IMR-90 (cell line): ENCODE data around the gene FGA. TPM values are rescaled to one million over a fixed set of nuclear protein-coding genes. Genes with fewer than 3 reads are reported as not detected.

Experiments used
- ATAC-seq: fragments of 200-7000 bp; cut with Tn5 transposase; 2 replicates; pipeline ENCODE4 v1.9.1; 2020; ENCODE audit warnings: low read depth, mild to moderate bottlenecking, moderate library complexity
- BruUV-seq: library from RNA; stranded (reverse); fragments of 400-500 nt; replicated peaks from 2 replicates; lab custom pipeline; 2021; lab: Mats Ljungman, UMichigan
- CTCF ChIA-PET: fragments of 300-600 bp; formaldehyde crosslinking; extraction: SDS; loops from one replicate; lab custom pipeline; 2021; ENCODE audit warnings: antibody characterized with exemption; lab: Yijun Ruan, JAX
- POLR2A ChIA-PET: fragments of 300-600 bp; sonication (Branson Sonifier 250); formaldehyde crosslinking; loops from one replicate; lab custom pipeline; 2022; ENCODE audit warnings: antibody characterized with exemption; ENCODE audit not compliant: unreplicated experiment; lab: Charles Lee
- DNase-seq: peaks from one replicate; pipeline ENCODE4 v3.0.0; 2013
- H2AFZ ChIP-seq: replicated peaks from 2 replicates; pipeline ENCODE3; 2013; ENCODE audit warnings: low read length, mild to moderate bottlenecking; ENCODE audit not compliant: poor library complexity
- H2AK5ac ChIP-seq: 2 replicates; pipeline ENCODE4 v1.6.1; 2013; ENCODE audit warnings: low read depth, low read length, inconsistent platforms
- H2AK9ac ChIP-seq: replicated peaks from 2 replicates; pipeline ENCODE3; 2013; ENCODE audit warnings: mild to moderate bottlenecking, low read depth, low read length, moderate library complexity; ENCODE audit not compliant: poor library complexity
- H2BK120ac ChIP-seq: 2 replicates; pipeline ENCODE4 v1.6.1; 2013; ENCODE audit warnings: low read depth, low read length, inconsistent platforms
- H2BK15ac ChIP-seq: 3 replicates; pipeline ENCODE4 v1.6.1; 2013; ENCODE audit warnings: low read depth, low read length, inconsistent platforms
- H2BK20ac ChIP-seq: 2 replicates; pipeline ENCODE4 v1.6.1; 2013; ENCODE audit warnings: low read depth, mild to moderate bottlenecking, inconsistent platforms, low read length, moderate library complexity
- H2BK5ac ChIP-seq: 2 replicates; pipeline ENCODE4 v1.6.1; 2013; ENCODE audit warnings: mild to moderate bottlenecking, low read depth, low read length, inconsistent platforms; ENCODE audit not compliant: poor library complexity, severe bottlenecking
- H3K14ac ChIP-seq: replicated peaks from 2 replicates; pipeline ENCODE4 v1.6.1; 2013; ENCODE audit warnings: low read depth, low read length, inconsistent platforms
- H3K18ac ChIP-seq: 2 replicates; pipeline ENCODE4 v1.6.1; 2013; ENCODE audit warnings: low read depth, low read length, control low read depth
- H3K23ac ChIP-seq: 2 replicates; pipeline ENCODE4 v1.6.1; 2013; ENCODE audit warnings: low read depth, low read length, inconsistent platforms
- H3K27ac ChIP-seq: 2 replicates; pipeline ENCODE4 v1.5.1; 2013; ENCODE audit warnings: mild to moderate bottlenecking, control low read depth, low read length; ENCODE audit not compliant: insufficient read depth
- H3K27me3 ChIP-seq: 2 replicates; pipeline ENCODE4 v1.6.1; 2013; ENCODE audit warnings: low read length; ENCODE audit not compliant: control insufficient read depth, insufficient read depth
- H3K36me3 ChIP-seq: 2 replicates; pipeline ENCODE4 v1.6.1; 2013; ENCODE audit warnings: low read length, mixed read lengths; ENCODE audit not compliant: control insufficient read depth, insufficient read depth
- H3K4ac ChIP-seq: 2 replicates; pipeline ENCODE4 v1.6.1; 2013; ENCODE audit warnings: low read depth, low read length, inconsistent platforms
- H3K4me1 ChIP-seq: 2 replicates; pipeline ENCODE4 v1.6.1; 2013; ENCODE audit warnings: low read length, mixed read lengths; ENCODE audit not compliant: control insufficient read depth, insufficient read depth
- H3K4me2 ChIP-seq: 2 replicates; pipeline ENCODE4 v1.6.1; 2013; ENCODE audit warnings: low read depth, mild to moderate bottlenecking, control low read depth, low read length, moderate library complexity
- H3K4me3 ChIP-seq: 2 replicates; pipeline ENCODE4 v1.5.1; 2013; ENCODE audit warnings: low read depth, mild to moderate bottlenecking, control low read depth, low read length, moderate library complexity; ENCODE audit not compliant: insufficient read depth
- H3K56ac ChIP-seq: 2 replicates; pipeline ENCODE4 v1.6.1; 2013; ENCODE audit warnings: low read length, inconsistent platforms; ENCODE audit not compliant: insufficient read depth; ENCODE audit errors: extremely low read depth
- H3K79me1 ChIP-seq, 2 experiments: 2 replicates each; pipeline ENCODE4 v1.6.1; 2013; ENCODE audit warnings: low read length in 2 of 2, inconsistent platforms in 1 of 2, low read depth in 1 of 2
- H3K9ac ChIP-seq: 2 replicates; pipeline ENCODE4 v1.6.1; 2013; ENCODE audit warnings: low read depth, low read length, control low read depth
- H3K9me1 ChIP-seq: 2 replicates; pipeline ENCODE4 v1.6.1; 2013; ENCODE audit warnings: low read length, inconsistent platforms; ENCODE audit not compliant: insufficient read depth
- H3K9me3 ChIP-seq: 2 replicates; pipeline ENCODE4 v1.6.1; 2013; ENCODE audit warnings: low read length; ENCODE audit not compliant: control insufficient read depth, insufficient read depth
- H4K20me1 ChIP-seq: 2 replicates; pipeline ENCODE4 v1.6.1; 2013; ENCODE audit warnings: low read length, inconsistent platforms; ENCODE audit not compliant: insufficient read depth
- H4K5ac ChIP-seq: 2 replicates; pipeline ENCODE4 v1.6.1; 2013; ENCODE audit warnings: mild to moderate bottlenecking, low read depth, low read length, control low read depth
- H4K8ac ChIP-seq, 2 experiments: 2 replicates each; pipeline ENCODE4 v1.6.1; 2013; ENCODE audit warnings: low read depth in 2 of 2, low read length in 2 of 2, control low read depth in 1 of 2, inconsistent platforms in 1 of 2
- H4K91ac ChIP-seq: 2 replicates; pipeline ENCODE4 v1.6.1; 2013; ENCODE audit warnings: low read depth, low read length, inconsistent platforms; ENCODE audit not compliant: insufficient read depth
- CEBPB ChIP-seq: IDR thresholded peaks from 2 replicates; pipeline ENCODE4 v1.6.1; 2012; ENCODE audit warnings: low read depth, low read length, improper control_type of control experiment
- ELK1 ChIP-seq: fragments of 150-350 bp; IDR thresholded peaks from 2 replicates; pipeline ENCODE4 v1.6.1; 2016; ENCODE audit warnings: low read depth, mild to moderate bottlenecking, low read length, moderate library complexity, borderline replicate concordance
- MAFK ChIP-seq: IDR thresholded peaks from 2 replicates; pipeline ENCODE4 v1.6.1; 2012; ENCODE audit warnings: low read depth, low read length, improper control_type of control experiment
- POLR2A ChIP-seq: IDR thresholded peaks from 2 replicates; pipeline ENCODE4 v1.6.1; 2012; ENCODE audit warnings: mild to moderate bottlenecking, low read depth, low read length
- RFX5 ChIP-seq: IDR thresholded peaks from 2 replicates; pipeline ENCODE4 v1.8.0; 2012; ENCODE audit warnings: low read depth, mild to moderate bottlenecking, low read length, moderate library complexity
- SMC3 ChIP-seq: fragments of 150-350 bp; IDR thresholded peaks from 2 replicates; pipeline ENCODE4 v1.6.1; 2016; ENCODE audit warnings: low read depth, mild to moderate bottlenecking, antibody characterized with exemption, low read length, moderate library complexity
- WGBS, 2 experiments: methylation state at CpG; one replicate each; pipeline versions ENCODE4 v1.1.5 to v1.1.7; 2013; ENCODE audit warnings: missing lambda C conversion rate in 2 of 2; ENCODE audit not compliant: insufficient read length in 1 of 2; ENCODE audit errors: extremely low coverage in 2 of 2; 5-methylcytosine and 5-hydroxymethylcytosine counted together
- dilution Hi-C: fragments of 300-500 bp; cut with HindIII; formaldehyde crosslinking; loops from one replicate; pipeline ENCODE4 v1.14.3; 2018; ENCODE audit warnings: low sequenced_read_pairs; ENCODE audit not compliant: unreplicated experiment
- in situ Hi-C: fragments of 300-500 bp; cut with MboI; formaldehyde crosslinking; loops from 3 replicates; pipeline ENCODE4 v1.14.3; 2019; ENCODE audit warnings: low sequenced_read_pairs, inconsistent platforms, mixed read lengths
- intact Hi-C: fragments of 100-400 bp; cut with micrococcal nuclease; formaldehyde crosslinking; loops from 2 replicates; pipeline ENCODE4 v1.10.0; 2022
- polyA plus RNA-seq, 3 experiments: library from polyadenylated mRNA; depleted of rRNA; stranded (reverse); fragments of >200 nt; gene quantifications; 2 replicates each; pipeline ENCODE4 v1.2.3, GENCODE V29; 2012; ENCODE audit warnings: low replicate concordance in 1 of 3
- total RNA-seq: library from RNA; depleted of rRNA; stranded (reverse); fragments of >200 nt; gene quantifications from 2 replicates; pipeline ENCODE4 v1.2.3, GENCODE V29; 2012

Gene FGA
- total and polyA plus RNA-seq, 2 of the 4 experiments (the other 2 are of a cell fraction), result not detected

GRCh38 chr4:154562697-154563254, 27.8 kb downstream of the FGA start, which contains the start of gene FGB:
Gene FGB, plus strand, starts transcription at chr4:154563011. Its CDS starts 8 bp downstream, at chr4:154563019.
- Histone ChIP-seq H3K4me2 (no peak within 1 kb of the TSS), H3K27me3 (no peaks in the 10 kb centered on the region; the same call in 1 of the 2 replicates), H2BK20ac (no peak within 1 kb of the TSS), H3K56ac (no peak within 1 kb of the TSS), H3K27ac (no peak within 1 kb of the TSS), H2BK5ac (no peak within 1 kb of the TSS), H3K79me1 (no peaks in the 10 kb centered on the region), H2AFZ (no peak within 1 kb of the TSS), H2BK15ac (no peak within 1 kb of the TSS), H4K91ac (no peak within 1 kb of the TSS), H3K9ac (no peak within 1 kb of the TSS), H2BK120ac (no peak within 1 kb of the TSS), H3K4me1 (no peaks in the 10 kb centered on the region; the same call in 1 of the 2 replicates), H4K5ac (no peak within 1 kb of the TSS), H3K18ac (no peak within 1 kb of the TSS), H3K4ac (no peak within 1 kb of the TSS), H4K8ac (no peak within 1 kb of the TSS), H4K20me1 (no peaks in the 10 kb centered on the region), H3K36me3 (no peaks in the 10 kb centered on the region), H3K14ac (no peak within 1 kb of the TSS), H2AK5ac (no peak within 1 kb of the TSS), H3K4me3 (no peak within 1 kb of the TSS), H2AK9ac (no peak within 1 kb of the TSS), H3K23ac (no peak within 1 kb of the TSS), H3K9me1 (no peaks in the 10 kb centered on the region), H3K9me3 (no peaks in the 10 kb centered on the region)
- ChIA-PET POLR2A (no interaction called here), CTCF (interaction anchor here (1.2 to 1.5 kb wide), 2 partner anchors 11 to 56 kb away, joined by 4 to 6 read pairs; no protein-coding TSS in a partner anchor)
- no TSS peak for BruUV-seq
- intact Hi-C loops (no loop called here), in situ Hi-C loops (loop anchor here (25.0 kb wide), 1 partner anchor 800 kb away; no protein-coding TSS in a partner anchor), dilution Hi-C loops (no loop called here)
- no peak for ATAC-seq
- WGBS, 2 experiments, result no CpG with 5 or more reads among the region's 2 CpGs
- DNase-seq, result no peak
- TF ChIP-seq ELK1 (no peak), POLR2A (no peak), CEBPB (no peak), MAFK (no peak), RFX5 (no peak), SMC3 (no peak)
